HepG2 (cell line): ENCODE results near the gene VPS13C. TPM values are rescaled to one million over a fixed set of nuclear protein-coding genes. Genes with fewer than 3 reads are reported as not detected.

Experiments used
- DR1 ChIP-seq: sonication (generic); formaldehyde crosslinking; IDR thresholded peaks from 2 replicates; pipeline ENCODE4 v1.8.0; 2021; ENCODE audit warnings: mild to moderate bottlenecking, missing genetic modification reagents, inconsistent platforms
- EED ChIP-seq: sonication (generic); formaldehyde crosslinking; IDR thresholded peaks from 2 replicates; pipeline ENCODE4 v1.5.0; 2020; ENCODE audit warnings: mild to moderate bottlenecking, missing genetic modification reagents
- MEIS1 ChIP-seq: sonication (generic); formaldehyde crosslinking; IDR thresholded peaks from 2 replicates; pipeline ENCODE4 v1.9.0; 2021; ENCODE audit warnings: mild to moderate bottlenecking, missing genetic modification reagents, moderate library complexity, borderline replicate concordance
- NFE2L1 ChIP-seq: sonication (generic); formaldehyde crosslinking; IDR thresholded peaks from 2 replicates; pipeline ENCODE4 v1.4.0; 2020; ENCODE audit warnings: missing genetic modification reagents, mild to moderate bottlenecking, borderline replicate concordance
- NFKB2 ChIP-seq: sonication (generic); formaldehyde crosslinking; IDR thresholded peaks from 2 replicates; pipeline ENCODE4 v1.4.0; 2020; ENCODE audit warnings: missing genetic modification reagents, borderline replicate concordance
- NRL ChIP-seq: sonication (generic); formaldehyde crosslinking; IDR thresholded peaks from 2 replicates; pipeline ENCODE4 v1.5.0; 2020; ENCODE audit warnings: missing genetic modification reagents, mild to moderate bottlenecking, moderate library complexity, borderline replicate concordance
- SIN3B ChIP-seq: fragments of 150-350 bp; IDR thresholded peaks from 2 replicates; pipeline ENCODE4 v1.6.1; 2014; ENCODE audit warnings: low read length
- SOX13 ChIP-seq, 3 experiments: fragments of 450-650 bp in 1 of 3; sonication (generic) in 1 of 3; formaldehyde crosslinking in 1 of 3; IDR thresholded peaks in 2 of 3; conservative IDR thresholded peaks in 1 of 3; 2 replicates each; pipeline versions ENCODE4 v1.5.0 to v1.6.1; 2016 to 2020; ENCODE audit warnings: antibody characterized with exemption in 1 of 3, mild to moderate bottlenecking in 1 of 3, missing compliant biosample characterization in 1 of 3, missing genetic modification reagents in 1 of 3, moderate library complexity in 1 of 3
- SRY ChIP-seq: sonication (generic); formaldehyde crosslinking; IDR thresholded peaks from 2 replicates; pipeline ENCODE4 v1.8.0; 2022; ENCODE audit warnings: mild to moderate bottlenecking, missing genetic modification reagents
- ZC3H4 ChIP-seq: sonication (generic); formaldehyde crosslinking; IDR thresholded peaks from 2 replicates; pipeline ENCODE4 v1.4.0; 2020; ENCODE audit warnings: missing genetic modification reagents, borderline replicate concordance
- ZFP41 ChIP-seq: sonication (generic); formaldehyde crosslinking; IDR thresholded peaks from 2 replicates; pipeline ENCODE4 v1.4.0; 2020; ENCODE audit warnings: mild to moderate bottlenecking, missing genetic modification reagents, borderline replicate concordance
- ZNF343 ChIP-seq: sonication (generic); formaldehyde crosslinking; IDR thresholded peaks from 2 replicates; pipeline ENCODE4 v1.4.0; 2020; ENCODE audit warnings: mild to moderate bottlenecking, missing genetic modification reagents
- ZNF550 ChIP-seq: sonication (generic); formaldehyde crosslinking; IDR thresholded peaks from 2 replicates; pipeline ENCODE4 v1.4.0; 2020; ENCODE audit warnings: mild to moderate bottlenecking, missing genetic modification reagents, borderline replicate concordance
- ZNF567 ChIP-seq: sonication (generic); formaldehyde crosslinking; IDR thresholded peaks from 2 replicates; pipeline ENCODE4 v1.8.1; 2023; ENCODE audit warnings: mild to moderate bottlenecking, missing genetic modification reagents, borderline replicate concordance
- ZNF839 ChIP-seq: sonication (generic); formaldehyde crosslinking; IDR thresholded peaks from 2 replicates; pipeline ENCODE4 v1.4.0; 2020; ENCODE audit warnings: missing genetic modification reagents, mild to moderate bottlenecking, borderline replicate concordance
- ZSCAN25 ChIP-seq: sonication (generic); formaldehyde crosslinking; IDR thresholded peaks from 2 replicates; pipeline ENCODE4 v1.8.0; 2022; ENCODE audit warnings: mild to moderate bottlenecking, missing genetic modification reagents
- polyA plus RNA-seq, 8 experiments: library from polyadenylated mRNA; depleted of rRNA in 3 of 8; stranded (reverse) in 7 of 8; unstranded in 1 of 8; fragments of >200 nt; fragmentation: Illumina TruSeq in 4 of 8; extraction: Trizol in 4 of 8; gene quantifications; 2 replicates each; pipeline versions ENCODE4 v1.2.1 to v1.2.3, GENCODE V29; 2011 to 2016; ENCODE audit warnings: low read depth in 4 of 8, missing spikeins in 1 of 8, mixed read lengths in 1 of 8; ENCODE audit not compliant: insufficient read depth in 1 of 8
- total RNA-seq, 5 experiments: library from RNA; depleted of rRNA; stranded (reverse); fragments of >200 nt; fragmentation: Illumina TruSeq; extraction: Trizol; gene quantifications; 2 replicates each; pipeline ENCODE4 v1.2.3, GENCODE V29; 2016; ENCODE audit warnings: low read depth in 1 of 5
- TF ChIP-seq, protein P1 (sequence below): sonication (generic); formaldehyde crosslinking; IDR thresholded peaks from 2 replicates; pipeline ENCODE4 v1.8.0; 2022; ENCODE audit warnings: mild to moderate bottlenecking, missing genetic modification reagents
- TF ChIP-seq, protein P2 (sequence below): sonication (generic); formaldehyde crosslinking; IDR thresholded peaks from 2 replicates; pipeline ENCODE4 v1.9.0; 2021; ENCODE audit warnings: mild to moderate bottlenecking, missing genetic modification reagents
- TF ChIP-seq, protein P3 (sequence below): sonication (generic); formaldehyde crosslinking; IDR thresholded peaks from 2 replicates; pipeline ENCODE4 v1.5.0; 2020; ENCODE audit warnings: missing genetic modification reagents

Gene VPS13C
- total and polyA plus RNA-seq, 2 of the 13 experiments (the other 11 are each of a cell fraction or from before 2014, with no cell fraction given) = 10.9 to 26.8 TPM

DNA sequence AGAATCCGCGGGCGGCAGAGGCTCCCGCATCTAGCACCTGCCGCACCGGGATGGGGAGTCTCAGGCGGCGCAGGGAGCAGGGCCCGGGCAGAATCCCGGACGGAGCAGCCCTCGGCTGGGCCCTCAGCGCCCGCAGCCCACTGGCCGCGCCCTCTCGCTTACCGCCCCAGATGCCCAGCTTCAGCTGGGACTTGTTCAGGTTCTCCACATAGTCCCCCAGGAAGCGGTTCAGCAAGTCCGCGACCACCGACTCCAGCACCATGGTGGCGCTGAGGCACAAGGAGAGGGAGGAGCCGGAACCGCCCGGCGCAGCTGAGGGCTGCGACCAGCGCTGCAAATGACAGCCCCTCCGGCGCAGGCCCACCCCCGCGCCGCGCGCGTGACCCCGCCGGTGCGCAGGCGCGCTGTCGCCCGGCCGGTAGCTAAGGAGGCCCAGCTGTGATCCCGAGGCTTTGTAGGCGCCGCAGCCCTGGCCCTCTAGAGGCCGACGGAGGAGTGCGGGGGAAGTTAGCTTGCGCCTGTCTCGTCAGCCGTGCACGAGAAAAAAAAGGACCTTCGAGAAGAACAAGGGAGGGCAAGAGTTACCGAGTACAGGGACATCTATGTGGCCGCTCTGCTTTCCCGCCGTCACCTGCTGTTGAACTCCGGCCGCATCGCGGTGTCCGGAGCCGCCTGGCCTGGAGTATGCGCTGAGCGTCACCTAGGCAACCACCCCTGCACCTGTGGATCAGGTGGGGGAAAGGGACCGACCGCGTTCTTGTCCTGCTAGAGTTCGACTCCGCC lies at the start of gene VPS13C (continued):
- no peak for TF ChIP-seq MEIS1 (CRISPR knock-in tag)
- TF ChIP-seq, protein P1, sequence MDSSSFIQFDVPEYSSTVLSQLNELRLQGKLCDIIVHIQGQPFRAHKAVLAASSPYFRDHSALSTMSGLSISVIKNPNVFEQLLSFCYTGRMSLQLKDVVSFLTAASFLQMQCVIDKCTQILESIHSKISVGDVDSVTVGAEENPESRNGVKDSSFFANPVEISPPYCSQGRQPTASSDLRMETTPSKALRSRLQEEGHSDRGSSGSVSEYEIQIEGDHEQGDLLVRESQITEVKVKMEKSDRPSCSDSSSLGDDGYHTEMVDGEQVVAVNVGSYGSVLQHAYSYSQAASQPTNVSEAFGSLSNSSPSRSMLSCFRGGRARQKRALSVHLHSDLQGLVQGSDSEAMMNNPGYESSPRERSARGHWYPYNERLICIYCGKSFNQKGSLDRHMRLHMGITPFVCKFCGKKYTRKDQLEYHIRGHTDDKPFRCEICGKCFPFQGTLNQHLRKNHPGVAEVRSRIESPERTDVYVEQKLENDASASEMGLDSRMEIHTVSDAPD (CRISPR knock-in tag) = no peak
- peak; percentile 80 for TF ChIP-seq ZSCAN25 (CRISPR knock-in tag)
- TF ChIP-seq ZNF567 = no peak
- TF ChIP-seq ZNF839 = peak; percentile 44; the same call in 1 of the 2 replicates
- TF ChIP-seq ZNF343 (CRISPR knock-in tag) = peak; percentile 76; the same call in 1 of the 2 replicates
- TF ChIP-seq, protein P2, sequence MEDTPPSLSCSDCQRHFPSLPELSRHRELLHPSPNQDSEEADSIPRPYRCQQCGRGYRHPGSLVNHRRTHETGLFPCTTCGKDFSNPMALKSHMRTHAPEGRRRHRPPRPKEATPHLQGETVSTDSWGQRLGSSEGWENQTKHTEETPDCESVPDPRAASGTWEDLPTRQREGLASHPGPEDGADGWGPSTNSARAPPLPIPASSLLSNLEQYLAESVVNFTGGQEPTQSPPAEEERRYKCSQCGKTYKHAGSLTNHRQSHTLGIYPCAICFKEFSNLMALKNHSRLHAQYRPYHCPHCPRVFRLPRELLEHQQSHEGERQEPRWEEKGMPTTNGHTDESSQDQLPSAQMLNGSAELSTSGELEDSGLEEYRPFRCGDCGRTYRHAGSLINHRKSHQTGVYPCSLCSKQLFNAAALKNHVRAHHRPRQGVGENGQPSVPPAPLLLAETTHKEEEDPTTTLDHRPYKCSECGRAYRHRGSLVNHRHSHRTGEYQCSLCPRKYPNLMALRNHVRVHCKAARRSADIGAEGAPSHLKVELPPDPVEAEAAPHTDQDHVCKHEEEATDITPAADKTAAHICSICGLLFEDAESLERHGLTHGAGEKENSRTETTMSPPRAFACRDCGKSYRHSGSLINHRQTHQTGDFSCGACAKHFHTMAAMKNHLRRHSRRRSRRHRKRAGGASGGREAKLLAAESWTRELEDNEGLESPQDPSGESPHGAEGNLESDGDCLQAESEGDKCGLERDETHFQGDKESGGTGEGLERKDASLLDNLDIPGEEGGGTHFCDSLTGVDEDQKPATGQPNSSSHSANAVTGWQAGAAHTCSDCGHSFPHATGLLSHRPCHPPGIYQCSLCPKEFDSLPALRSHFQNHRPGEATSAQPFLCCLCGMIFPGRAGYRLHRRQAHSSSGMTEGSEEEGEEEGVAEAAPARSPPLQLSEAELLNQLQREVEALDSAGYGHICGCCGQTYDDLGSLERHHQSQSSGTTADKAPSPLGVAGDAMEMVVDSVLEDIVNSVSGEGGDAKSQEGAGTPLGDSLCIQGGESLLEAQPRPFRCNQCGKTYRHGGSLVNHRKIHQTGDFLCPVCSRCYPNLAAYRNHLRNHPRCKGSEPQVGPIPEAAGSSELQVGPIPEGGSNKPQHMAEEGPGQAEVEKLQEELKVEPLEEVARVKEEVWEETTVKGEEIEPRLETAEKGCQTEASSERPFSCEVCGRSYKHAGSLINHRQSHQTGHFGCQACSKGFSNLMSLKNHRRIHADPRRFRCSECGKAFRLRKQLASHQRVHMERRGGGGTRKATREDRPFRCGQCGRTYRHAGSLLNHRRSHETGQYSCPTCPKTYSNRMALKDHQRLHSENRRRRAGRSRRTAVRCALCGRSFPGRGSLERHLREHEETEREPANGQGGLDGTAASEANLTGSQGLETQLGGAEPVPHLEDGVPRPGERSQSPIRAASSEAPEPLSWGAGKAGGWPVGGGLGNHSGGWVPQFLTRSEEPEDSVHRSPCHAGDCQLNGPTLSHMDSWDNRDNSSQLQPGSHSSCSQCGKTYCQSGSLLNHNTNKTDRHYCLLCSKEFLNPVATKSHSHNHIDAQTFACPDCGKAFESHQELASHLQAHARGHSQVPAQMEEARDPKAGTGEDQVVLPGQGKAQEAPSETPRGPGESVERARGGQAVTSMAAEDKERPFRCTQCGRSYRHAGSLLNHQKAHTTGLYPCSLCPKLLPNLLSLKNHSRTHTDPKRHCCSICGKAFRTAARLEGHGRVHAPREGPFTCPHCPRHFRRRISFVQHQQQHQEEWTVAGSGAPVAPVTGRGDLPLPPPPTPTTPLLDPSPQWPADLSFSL (CRISPR knock-in tag) = no peak
- TF ChIP-seq, protein P3, sequence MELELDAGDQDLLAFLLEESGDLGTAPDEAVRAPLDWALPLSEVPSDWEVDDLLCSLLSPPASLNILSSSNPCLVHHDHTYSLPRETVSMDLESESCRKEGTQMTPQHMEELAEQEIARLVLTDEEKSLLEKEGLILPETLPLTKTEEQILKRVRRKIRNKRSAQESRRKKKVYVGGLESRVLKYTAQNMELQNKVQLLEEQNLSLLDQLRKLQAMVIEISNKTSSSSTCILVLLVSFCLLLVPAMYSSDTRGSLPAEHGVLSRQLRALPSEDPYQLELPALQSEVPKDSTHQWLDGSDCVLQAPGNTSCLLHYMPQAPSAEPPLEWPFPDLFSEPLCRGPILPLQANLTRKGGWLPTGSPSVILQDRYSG = peak; percentile 37; the same call in 1 of the 2 replicates
- TF ChIP-seq ZNF550 (CRISPR knock-in tag) = 0 out of 2 replicates have a peak, but pooled peaks have one; percentile 71
- TF ChIP-seq SIN3B = no peak
- 0 out of 2 replicates have a peak, but pooled peaks have one; percentile 32 for TF ChIP-seq DR1 (CRISPR knock-in tag)
- TF ChIP-seq ZC3H4 (CRISPR knock-in tag) = no peak
- TF ChIP-seq NFE2L1 (CRISPR knock-in tag) = 0 out of 2 replicates have a peak, but pooled peaks have one; percentile 62
- peak; percentile 52 for TF ChIP-seq SRY
- 0 out of 2 replicates have a peak, but pooled peaks have one; percentile 42 for TF ChIP-seq EED (CRISPR knock-in tag)
- TF ChIP-seq NRL (CRISPR knock-in tag) = no peak; the same call in 1 of the 2 replicates
- TF ChIP-seq NFKB2 (CRISPR knock-in tag) = peak; percentile 81; the same call in 1 of the 2 replicates
- TF ChIP-seq SOX13 (IDR thresholded peaks at IDR 0.05) = no peak
- peak in 1 of 2 experiments; percentile 37; a peak in 1 of 4 replicates for TF ChIP-seq SOX13 (CRISPR knock-in tag; conservative IDR thresholded peaks at IDR 0.05 in 1 of 2, IDR thresholded peaks at IDR 0.05 in 1 of 2)
- TF ChIP-seq ZFP41 (CRISPR knock-in tag) = no peak
